GM21737 (cell line): ENCODE data around the gene FGF7.
"Not testable (repeated sequence)": the region's sequence is repeated elsewhere in the genome, so short reads cannot be mapped to it uniquely, and the experiment has no call there.

ENCODE experiments used
- ATAC-seq: cut with Tn5 transposase; IDR thresholded peaks from one replicate; pipeline ENCODE4 v1.9.1; 2021; ENCODE audit warnings: mild to moderate bottlenecking, moderate library complexity; ENCODE audit not compliant: unreplicated experiment

FGF7 gene

DNA sequence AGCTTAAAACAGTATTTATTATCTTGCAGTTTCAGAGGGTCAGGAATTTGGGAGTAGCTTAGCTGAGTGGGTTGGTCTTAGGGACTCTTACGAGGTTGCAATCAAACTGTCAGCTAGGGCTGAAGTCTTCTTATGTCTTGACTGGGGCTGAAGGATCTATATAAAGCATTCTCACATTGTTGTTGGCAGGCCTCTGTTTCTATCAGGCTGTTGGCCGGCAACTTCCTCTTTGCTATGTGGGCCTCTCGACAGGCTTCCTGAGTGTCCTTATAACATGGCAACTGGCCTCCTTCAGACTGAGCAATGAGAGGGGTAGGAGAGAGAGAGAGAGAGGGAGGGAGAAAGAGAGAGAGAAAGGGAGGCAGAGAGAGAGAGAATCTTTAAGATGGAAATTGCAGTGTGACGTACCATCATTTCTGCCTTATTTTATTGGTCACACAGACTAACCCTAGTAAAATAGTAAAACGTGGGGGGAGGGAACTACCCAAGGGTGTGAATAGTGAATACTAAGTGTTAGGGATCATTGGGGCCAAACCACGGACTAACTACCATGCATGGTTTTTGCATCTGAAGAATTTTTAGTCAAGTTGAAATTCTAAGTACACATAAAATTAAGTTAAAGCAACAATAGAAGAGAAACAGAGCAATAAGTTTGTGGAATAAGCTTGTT lies 16.1 kb downstream of the FGF7 start:
- peak; percentile 59 for ATAC-seq

DNA sequence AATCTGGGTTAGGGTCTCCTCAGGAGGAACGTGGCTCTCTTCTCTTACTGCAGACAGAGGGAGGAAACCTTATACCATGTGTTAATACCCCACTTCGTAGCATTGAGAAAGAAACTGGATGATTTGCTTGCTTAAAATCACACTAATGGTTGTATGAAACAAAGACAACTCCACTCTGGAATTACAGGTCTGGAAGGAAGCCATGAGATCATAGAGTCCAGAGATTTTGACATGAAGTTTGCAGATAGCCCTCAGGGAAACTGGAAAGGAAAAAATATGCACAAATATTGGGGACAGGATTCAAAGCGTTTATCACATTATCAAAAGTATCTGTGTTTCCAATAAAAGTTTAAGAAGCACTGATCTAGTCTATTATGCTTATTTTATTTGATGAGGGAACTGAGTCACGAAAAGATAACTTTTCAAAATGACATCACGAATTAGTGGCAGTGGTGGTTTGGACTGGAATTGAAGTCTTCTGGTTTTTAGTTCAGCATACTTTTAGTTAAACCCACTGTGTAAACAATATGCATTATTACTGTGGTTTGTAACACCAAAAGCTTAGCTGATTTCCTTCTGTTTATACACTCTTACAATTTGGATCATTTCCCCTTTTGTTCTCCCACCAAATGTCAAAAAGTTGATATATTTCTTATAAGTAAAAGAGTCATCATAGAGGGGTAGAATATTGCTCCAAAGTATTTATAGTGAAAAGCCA lies 16.8 kb downstream of the FGF7 start:
- no peak for ATAC-seq

DNA sequence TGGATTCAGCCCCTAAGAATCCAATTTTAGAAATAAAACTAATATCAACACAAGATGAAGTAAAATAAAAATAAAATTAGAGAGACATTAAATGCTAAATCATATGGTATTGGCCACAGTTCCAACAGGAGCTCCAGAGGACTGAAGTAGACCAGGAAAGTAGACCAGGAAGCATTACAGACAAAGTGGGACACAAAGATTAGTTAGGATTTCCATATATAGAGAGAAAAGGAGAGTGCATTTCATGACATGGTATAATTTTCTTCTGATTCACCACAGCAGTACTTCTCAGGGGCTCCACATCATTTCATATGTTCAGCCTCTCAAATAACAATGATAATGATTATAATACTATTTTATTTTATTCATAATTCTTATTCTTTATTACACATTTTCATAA lies 18.3 kb downstream of the FGF7 start:
- ATAC-seq, result no peak

DNA sequence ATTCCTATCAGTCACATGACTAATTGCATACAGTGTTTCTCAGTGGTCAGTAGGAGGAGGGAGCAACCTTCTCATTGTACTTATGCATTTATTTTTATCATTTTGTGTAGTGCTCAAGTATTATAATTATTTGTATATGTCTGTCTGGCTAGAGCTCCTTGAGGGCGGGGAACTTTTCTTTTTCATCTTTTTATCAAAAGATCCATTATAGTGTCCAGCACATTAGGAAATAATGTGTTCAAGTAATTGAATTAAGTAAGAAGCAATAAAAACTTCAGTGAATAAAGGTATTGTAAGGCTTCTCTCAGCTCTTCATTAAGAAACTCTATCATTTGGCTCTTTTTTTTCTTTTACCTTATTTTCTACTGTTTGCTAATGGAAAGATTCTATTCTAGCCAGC lies 18.8 kb downstream of the FGF7 start:
- ATAC-seq, result no peak

DNA sequence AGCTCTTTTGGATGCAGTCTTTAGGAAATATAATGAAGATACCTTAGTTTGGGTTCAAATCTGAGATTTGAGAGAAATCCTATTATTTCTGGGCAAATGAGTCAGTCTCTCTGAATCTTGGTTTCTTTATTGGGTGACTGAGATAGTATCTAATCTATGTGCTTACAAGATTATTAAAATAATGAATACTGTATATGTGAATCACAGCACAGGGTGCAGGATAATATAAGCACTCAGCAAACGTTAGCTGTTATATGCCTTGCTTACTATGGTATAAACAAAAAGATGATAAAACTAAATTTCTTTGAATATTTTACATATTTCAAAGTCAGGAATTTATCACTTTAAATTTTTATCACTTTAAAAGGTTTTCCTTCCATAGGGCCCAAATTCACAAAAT lies 29.6 kb downstream of the FGF7 start:
- ATAC-seq, result no peak

DNA sequence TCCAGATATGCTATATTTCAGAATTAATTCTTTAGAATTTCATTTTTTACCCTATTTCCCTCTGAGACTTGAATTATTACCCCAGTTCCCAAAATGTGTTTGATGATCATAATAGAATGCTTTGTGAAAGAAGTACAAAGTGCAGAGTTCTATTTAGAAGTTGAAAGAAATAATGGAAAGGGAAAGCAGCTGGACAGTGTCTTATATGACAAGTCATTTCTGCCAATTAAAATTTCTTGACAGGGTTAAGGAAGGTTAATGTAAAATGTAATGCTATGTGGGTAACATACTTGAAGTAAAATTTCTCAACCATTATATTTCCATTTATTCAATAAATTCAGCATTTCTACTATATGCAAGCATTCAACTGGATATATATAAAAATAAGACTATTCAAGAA lies 33.1 kb downstream of the FGF7 start:
- ATAC-seq, result no peak

DNA sequence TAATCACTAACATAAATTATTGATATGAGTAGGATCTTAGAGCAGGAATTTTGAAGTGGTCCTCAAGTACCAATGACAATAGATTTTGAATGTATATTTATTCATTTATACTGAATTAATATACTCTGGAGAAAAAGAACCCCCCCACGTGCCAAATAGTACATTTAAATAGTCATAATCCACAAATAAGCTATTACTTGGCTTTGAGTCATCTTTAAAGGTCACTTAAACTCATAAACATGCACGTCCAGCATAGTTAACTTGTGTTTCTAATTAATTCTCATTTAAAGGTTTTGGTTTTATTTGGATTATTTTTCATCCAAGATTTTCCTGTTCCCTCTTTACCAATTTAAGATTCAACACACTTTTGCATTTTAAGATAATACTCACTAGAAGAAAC lies 35.1 kb downstream of the FGF7 start:
- ATAC-seq, result no peak

DNA sequence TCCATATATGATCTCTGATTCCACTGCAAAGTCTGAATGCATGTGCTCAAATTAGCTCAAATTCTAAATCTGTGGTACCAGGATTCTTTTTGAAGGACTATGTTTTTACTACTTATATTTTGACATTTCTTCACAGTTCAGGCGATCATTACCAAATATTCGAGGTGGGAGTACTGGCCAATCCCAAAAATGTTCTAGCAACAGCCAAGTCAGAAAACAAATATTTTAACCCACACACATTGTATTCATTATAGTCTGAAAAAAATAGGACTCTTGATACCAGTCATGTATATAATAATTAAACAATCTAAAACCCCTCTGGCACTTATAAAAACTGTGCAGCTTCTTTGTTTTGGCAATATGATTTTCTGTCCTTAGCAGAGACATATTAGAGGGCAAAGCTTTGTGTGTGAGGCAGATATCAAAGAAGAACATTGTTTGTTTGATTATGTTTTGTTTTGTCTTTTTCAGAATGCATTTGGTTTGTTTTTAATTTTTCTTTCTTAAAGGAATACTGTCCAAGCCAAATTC lies 37.4 kb downstream of the FGF7 start:
- ATAC-seq, result no peak

DNA sequence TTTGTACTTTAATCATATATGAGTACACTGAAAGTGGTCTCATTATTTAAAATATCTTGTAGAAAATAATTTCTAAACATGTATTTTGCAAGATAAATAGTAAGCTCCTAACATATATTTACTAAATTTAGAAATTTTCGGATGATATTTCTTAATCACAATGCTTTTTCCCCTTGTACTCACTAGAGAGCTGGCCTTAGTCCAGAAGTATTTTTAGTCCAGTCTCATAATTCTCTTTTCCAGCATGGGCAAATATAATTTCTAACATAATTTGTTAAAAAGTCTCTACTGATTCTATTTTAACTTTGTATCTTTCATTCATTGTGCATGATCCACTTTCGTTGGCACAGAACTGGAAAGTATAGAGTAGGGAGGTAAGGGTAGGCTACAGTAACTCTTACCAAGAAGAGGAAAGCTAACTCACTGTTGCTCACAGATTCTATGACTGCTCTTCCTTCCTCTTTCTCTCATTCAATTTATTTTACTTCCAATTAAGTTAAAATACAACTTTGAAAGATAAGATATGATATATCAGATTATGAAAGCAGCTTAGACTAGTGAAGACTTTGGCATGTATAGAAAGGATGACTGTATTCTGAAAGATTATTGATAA lies 39.3 kb downstream of the FGF7 start:
- no peak for ATAC-seq

DNA sequence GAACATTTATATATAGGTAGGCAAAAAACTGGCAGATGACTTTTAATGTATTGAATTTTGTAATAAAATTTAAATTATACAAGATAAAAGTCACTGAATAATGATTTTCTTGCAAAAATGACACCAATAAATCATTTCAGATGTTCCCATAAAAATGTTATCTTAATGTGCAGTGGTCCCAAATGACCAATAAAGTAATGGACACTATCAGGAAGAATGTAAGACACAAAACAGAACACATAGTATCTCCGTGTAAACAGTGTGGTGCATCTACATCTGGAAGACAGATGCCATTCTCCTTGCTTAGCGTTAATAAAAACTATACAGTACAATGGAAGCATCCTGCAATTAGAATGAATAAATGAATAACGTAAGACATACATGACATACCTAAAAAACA lies 41.5 kb downstream of the FGF7 start:
- no peak for ATAC-seq

DNA sequence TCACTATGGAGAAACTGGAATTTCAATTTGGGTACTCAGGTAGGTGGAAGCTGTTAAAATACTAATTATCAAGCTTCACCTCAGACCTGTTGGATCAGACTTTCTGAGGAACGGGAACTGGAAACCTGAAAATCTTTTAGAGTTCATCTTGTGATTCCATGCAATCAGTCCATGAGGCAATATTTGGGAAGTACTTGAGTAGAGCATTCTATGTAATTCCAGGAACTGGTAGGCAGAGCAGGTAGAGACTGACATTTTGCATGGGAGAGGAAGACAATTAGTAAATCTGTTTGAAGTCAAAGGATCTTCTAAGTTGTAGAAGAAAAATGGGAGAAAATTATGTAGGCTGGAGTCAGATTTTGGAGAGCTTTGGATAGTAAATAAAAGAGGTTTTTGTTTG lies 43.1 kb downstream of the FGF7 start:
- no peak for ATAC-seq

DNA sequence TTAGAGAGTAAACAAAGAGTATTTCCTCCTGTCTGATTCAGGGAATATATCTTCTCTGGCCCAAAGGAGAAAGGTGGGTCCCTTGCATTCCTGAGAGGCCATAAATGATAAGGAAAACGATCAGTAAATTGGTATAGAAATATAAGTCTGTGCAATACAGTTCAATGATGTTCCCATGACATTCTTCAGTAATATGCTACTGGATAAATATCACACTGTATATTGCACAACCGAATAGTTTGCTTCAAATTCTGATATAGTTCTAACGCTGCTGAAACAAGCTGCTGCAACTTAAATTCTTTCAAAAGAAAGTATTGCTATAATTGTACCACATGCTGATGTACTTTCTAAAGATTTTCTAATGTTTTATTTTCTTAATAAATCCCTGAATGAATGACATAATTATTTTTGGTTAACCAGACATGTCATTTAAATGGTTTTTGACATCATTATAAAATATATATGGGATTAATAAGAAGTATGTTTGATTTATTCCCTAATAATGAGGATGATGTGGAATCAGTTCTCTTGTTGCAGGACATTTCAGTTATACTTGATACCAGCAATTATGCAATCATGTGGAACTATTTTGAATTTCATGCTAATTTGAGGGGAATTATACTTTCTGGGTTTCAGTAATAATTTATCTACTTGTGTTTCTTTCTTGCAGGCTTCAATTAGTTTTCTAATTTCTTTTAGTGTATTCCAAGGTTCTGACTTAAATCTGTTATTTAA lies 44.9 kb downstream of the FGF7 start:
- no peak for ATAC-seq

DNA sequence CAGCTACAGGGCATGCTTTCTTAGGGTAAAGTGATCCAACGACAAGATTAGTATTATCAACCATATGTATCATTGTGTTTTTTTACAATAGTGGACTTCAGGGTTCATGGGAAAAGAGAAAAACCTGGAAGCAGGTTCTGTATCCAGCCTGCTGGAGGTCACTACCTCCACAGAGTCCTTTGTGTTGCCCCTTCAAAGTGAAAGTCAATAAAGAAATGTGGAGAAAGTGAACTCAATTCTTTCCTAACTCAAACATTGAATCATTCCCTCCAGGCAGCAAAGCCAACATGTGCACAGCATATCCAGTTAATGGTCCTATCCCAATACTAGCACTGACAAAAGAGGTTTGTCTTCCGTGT lies 45.4 kb downstream of the FGF7 start:
- no peak for ATAC-seq

DNA sequence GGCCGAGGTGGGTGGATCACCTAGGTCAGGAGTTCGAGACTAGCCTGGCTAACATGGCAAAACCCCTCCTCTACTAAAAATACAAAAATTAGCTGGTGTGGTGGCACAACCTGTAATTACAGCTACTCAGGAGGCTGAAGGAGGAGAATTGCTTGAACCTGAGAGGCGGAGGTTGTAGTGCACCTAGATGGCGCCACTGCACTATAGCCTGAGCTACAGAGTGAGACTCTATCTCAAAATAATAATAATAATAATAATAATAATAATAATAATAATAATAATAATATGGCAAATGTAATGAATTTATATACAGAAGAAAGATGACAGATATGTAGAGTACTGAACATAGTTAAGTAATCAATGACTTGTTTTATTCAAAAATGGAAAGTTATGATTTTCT lies 48.2 kb downstream of the FGF7 start:
- peak; percentile 31 for ATAC-seq

DNA sequence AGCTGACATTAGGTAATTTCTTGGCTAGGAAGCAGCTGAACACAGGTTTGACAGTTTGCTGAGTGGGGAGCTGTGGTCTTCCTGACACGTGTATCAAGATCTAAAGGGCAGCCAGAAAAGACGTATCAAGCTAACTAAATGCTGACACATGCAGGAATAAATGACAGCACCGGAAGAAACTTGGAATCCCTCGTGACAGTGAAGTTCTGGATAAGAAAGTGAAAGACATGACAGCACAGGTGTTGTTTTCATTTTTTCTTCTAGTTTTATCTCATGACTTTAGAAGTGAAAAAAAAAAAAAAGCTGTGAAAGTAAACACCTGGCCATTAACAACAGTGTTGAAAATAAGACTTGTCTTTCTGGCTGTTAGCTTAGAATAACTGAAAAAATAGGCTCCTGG lies 48.7 kb downstream of the FGF7 start:
- ATAC-seq, result peak; percentile 49

DNA sequence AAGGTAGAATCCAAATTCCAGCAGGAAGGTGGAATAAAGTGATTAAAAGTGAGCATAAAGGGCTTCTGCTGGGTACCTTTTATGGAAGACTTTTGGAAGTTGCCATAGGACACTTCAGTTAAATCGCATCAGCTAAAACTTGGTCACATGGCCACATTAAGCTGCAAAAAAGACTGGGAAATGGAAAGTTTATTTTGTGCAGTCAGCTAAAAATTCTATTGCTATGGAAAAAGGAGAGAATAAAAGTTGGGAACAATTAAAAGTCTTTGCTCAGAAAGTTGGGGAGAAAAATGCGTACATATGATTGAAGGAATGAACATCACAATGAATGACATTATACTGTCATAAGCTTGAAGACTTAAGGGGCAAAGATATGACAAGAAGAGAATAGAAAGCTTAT lies 49.3 kb downstream of the FGF7 start:
- ATAC-seq, result no peak

DNA sequence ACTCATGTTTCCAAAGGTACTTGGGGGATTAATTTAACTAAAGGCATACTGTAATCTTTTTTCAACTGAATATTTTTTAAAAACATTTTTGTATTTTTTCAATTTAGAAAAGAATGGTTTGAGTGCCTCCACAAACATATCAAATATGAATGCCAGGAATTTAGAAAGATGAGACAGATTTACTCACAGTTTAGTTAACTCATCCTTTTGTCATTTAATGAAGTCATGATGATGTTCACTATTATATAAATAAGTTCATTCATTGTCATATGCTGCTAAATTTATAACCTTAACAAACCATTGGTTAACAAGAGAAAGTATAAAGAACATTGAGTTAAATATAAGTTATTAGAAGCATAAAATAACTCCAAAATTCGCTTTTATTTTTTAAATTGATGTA lies 50.0 kb downstream of the FGF7 start:
- ATAC-seq, result no peak

DNA sequence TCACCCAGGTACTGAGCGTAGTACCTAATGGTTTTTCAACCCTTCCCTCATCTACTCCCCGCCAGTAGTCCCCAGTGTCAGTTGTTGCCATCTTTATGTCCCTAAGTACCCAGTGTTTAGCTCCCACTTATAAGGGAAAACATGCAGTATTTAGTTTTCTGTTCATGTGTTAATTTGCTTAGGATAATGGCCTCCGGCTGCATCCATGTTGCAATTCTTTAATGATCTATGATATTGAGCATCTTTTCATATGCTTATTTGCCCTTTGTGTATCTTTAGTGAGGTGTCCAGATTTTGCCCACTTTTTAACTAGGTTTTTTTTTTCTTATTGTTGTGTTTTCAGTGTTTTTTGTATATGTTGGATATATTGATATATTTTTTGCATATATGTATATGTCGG lies 55.0 kb downstream of the FGF7 start:
- ATAC-seq, result not testable (repeated sequence)

DNA sequence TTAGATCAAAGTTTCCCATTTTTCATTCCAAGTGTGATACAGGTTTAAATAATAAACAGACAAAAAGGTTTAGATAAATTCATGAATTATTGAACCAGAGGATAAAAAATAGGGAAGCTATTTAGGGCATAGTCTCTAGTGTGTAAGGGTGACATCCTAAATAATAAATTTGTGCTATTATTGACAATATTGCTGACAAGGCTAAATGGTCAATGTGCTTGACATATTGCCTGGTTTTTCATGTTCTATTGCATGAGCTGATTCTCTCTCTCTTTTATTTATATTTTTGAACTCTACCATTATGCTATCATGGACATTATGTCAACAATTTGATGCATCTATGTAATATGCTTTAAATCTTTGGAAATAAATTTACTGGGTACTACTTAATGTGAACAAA lies 55.9 kb downstream of the FGF7 start:
- ATAC-seq, result not testable (repeated sequence)

DNA sequence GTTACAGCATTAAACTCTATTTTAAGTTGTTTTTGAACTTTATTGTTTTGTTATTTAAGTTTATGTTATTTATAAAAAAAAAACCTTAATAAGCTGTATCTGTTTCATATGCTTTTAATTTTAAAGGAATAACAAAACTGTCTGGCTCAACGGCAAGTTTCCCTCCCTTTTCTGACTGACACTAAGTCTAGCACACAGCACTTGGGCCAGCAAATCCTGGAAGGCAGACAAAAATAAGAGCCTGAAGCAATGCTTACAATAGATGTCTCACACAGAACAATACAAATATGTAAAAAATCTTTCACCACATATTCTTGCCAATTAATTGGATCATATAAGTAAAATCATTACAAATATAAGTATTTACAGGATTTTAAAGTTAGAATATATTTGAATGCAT lies 62.4 kb downstream of the FGF7 start:
- ATAC-seq, result not testable (repeated sequence)

DNA sequence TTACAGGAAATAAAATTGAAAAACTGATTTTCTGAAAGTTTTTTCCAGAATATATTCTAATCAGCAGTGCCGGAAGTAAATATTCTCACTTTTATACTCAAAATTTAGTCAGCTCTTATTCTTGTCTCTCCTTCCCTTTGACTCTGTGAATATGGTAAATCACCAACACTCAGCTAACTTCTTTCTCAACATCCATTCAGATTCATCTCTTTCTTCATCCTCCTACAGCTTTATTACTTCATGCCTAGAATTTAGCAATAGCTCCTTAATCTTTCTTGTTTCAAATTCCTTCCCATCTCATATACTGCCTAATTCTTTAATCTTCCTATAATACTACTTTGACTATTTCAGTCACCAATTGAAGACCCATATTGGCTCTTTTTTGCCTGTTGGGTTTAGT lies 67.9 kb downstream of the FGF7 start:
- ATAC-seq, result no peak

DNA sequence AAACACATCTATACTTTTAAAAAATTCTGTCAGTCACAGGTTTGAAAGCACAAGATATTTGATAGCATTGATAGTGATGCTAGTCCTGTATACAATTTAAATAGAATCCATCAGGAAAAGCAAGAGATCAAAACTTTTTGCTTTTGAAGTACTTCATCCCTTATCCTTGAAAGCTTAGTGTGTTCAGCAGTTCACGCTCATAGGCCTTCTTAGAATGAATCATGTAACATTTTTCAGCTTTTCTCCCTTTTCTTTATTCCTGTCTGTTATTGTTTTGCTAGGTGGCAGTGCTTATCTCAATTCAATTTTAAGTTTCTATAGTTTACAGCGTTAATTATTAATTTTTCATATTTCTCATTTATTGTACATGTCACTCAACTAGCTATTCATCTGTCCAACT lies 69.1 kb downstream of the FGF7 start:
- ATAC-seq, result no peak
